CD4-positive, alpha-beta T cell (primary cell): ENCODE measurements around the gene SCRT2. TPM values are rescaled to one million over a fixed set of nuclear protein-coding genes. Genes with fewer than 3 reads are reported as not detected.

Experiments
- ATAC-seq: fragments of 200-7000 bp; cut with Tn5 transposase; one replicate; pipeline ENCODE4 v1.10.0; 2022; ENCODE audit warnings: mild to moderate bottlenecking; ENCODE audit not compliant: poor library complexity
- CTCF ChIA-PET: fragments of 350-600 bp; sonication (Branson Sonifier 250); formaldehyde crosslinking; loops from one replicate; lab custom pipeline; 2021; ENCODE audit warnings: antibody characterized with exemption, inconsistent platforms; lab: Charles Lee
- POLR2A ChIA-PET: fragments of 350-600 bp; sonication (Branson Sonifier 250); formaldehyde crosslinking; loops from one replicate; lab custom pipeline; 2021; ENCODE audit warnings: antibody characterized with exemption, inconsistent platforms; lab: Charles Lee
- DNase-seq, 14 experiments: peaks; one replicate each; pipeline ENCODE4 v3.0.0-alpha.2; 2013 to 2020; ENCODE audit warnings: mixed read lengths in 2 of 14
- H3K27ac ChIP-seq, 2 donors: one replicate each; pipeline versions ENCODE4 v1.5.1 to v1.7.0; 2013; ENCODE audit warnings: low read length in 2 of 2, low read depth in 1 of 2, mild to moderate bottlenecking in 1 of 2
- H3K27me3 ChIP-seq, 2 experiments: 1 replicate in 1 of 2; 2 replicates in 1 of 2; pipeline versions ENCODE4 v1.6.1 to v1.7.0; 2013; ENCODE audit warnings: low read length in 2 of 2, control low read depth in 1 of 2, mild to moderate bottlenecking in 1 of 2, moderate library complexity in 1 of 2; ENCODE audit not compliant: insufficient read depth in 2 of 2, control insufficient read depth in 1 of 2
- H3K36me3 ChIP-seq: one replicate; pipeline ENCODE4 v1.6.1; 2013; ENCODE audit warnings: low read length, control low read depth; ENCODE audit not compliant: insufficient read depth
- H3K4me1 ChIP-seq: one replicate; pipeline ENCODE4 v1.6.1; 2013; ENCODE audit warnings: low read length, control low read depth; ENCODE audit not compliant: insufficient read depth
- H3K4me3 ChIP-seq: one replicate; pipeline ENCODE4 v1.5.1; 2013; ENCODE audit warnings: mild to moderate bottlenecking, low read length, moderate library complexity
- H3K9me3 ChIP-seq, 2 experiments: 1 replicate in 1 of 2; 2 replicates in 1 of 2; pipeline versions ENCODE4 v1.6.1 to v1.7.0; 2013; ENCODE audit warnings: low read length in 2 of 2, mild to moderate bottlenecking in 2 of 2, control low read depth in 1 of 2, moderate library complexity in 1 of 2; ENCODE audit not compliant: control insufficient read depth in 1 of 2, insufficient read depth in 1 of 2
- H3K27ac Mint-ChIP-seq: one replicate; pipeline ENCODE4 v1.8.0; 2020; ENCODE audit warnings: mixed read lengths
- H3K27me3 Mint-ChIP-seq: one replicate; pipeline ENCODE4 v1.8.0; 2021; ENCODE audit warnings: mixed read lengths
- H3K36me3 Mint-ChIP-seq: one replicate; pipeline ENCODE4 v1.8.0; 2021; ENCODE audit warnings: low read depth, mixed read lengths
- H3K4me1 Mint-ChIP-seq: one replicate; pipeline ENCODE4 v1.8.0; 2021; ENCODE audit warnings: low read depth, mixed read lengths
- H3K4me3 Mint-ChIP-seq: one replicate; pipeline ENCODE4 v1.8.0; 2020; ENCODE audit warnings: mild to moderate bottlenecking, mixed read lengths
- H3K9me3 Mint-ChIP-seq: one replicate; pipeline ENCODE4 v1.8.0; 2020; ENCODE audit warnings: mixed read lengths
- CTCF ChIP-seq: fragments of 200-600 bp; IDR thresholded peaks from one replicate; pipeline ENCODE4 v1.8.0; 2022; ENCODE audit warnings: antibody characterized with exemption, mild to moderate bottlenecking
- intact Hi-C, 2 experiments: fragments of 100-400 bp; cut with DNase I in 1 of 2; cut with micrococcal nuclease in 1 of 2; formaldehyde crosslinking; loops; one replicate each; pipeline versions ENCODE4 v1.15.1 to v1.9.0; 2023 to 2025; cut with DNase I, micrococcal nuclease
- total RNA-seq, 174 experiments: library from RNA in 2 of 174; stranded (reverse) in 2 of 174; gene quantifications; one replicate each; pipeline ENCODE4 v1.2.3 and lab custom pipeline; 2021 to 2026

The SCRT2 gene
- total RNA-seq, 2 experiments from 2014 or later, result not detected

- POLR2A ChIA-PET, result no interaction called here
- DNase-seq, result no peak
- CTCF ChIA-PET, result no interaction called here
- H3K9me3 ChIP-seq, result peaks cover 0 to 3% of the 10 kb centered on the region in 2 experiments
- no peak overlapping the region for H3K27ac ChIP-seq
- H3K36me3 Mint-ChIP-seq, result peaks cover 12% of the 10 kb centered on the region
- peaks cover 13% of the 10 kb centered on the region for H3K36me3 ChIP-seq
- intact Hi-C loops, result loop anchor here (5.0 kb wide), 2 partner anchors 100 to 290 kb away; no protein-coding TSS in a partner anchor
- H3K27me3 Mint-ChIP-seq, result peaks cover 14% of the 10 kb centered on the region
- no peak for ATAC-seq
- no peak overlapping the region for H3K4me3 ChIP-seq
- no peak for TF ChIP-seq CTCF
- no peaks in the 10 kb centered on the region for H3K9me3 Mint-ChIP-seq
- H3K27ac Mint-ChIP-seq, result no peak overlapping the region
- H3K4me1 Mint-ChIP-seq, result peaks cover 31% of the 10 kb centered on the region
- H3K27me3 ChIP-seq, result peaks cover 12% of the 10 kb centered on the region in 2 experiments
- H3K4me1 ChIP-seq, result peaks cover 26% of the 10 kb centered on the region
- no peak overlapping the region for H3K4me3 Mint-ChIP-seq
Observed at GRCh38 chr20:647479-648019, 28.1 kb downstream of the SCRT2 start.

GRCh38 chr20:646868-647233 is 28.8 kb downstream of the SCRT2 start:
- H3K27me3 Mint-ChIP-seq, result peaks cover 14% of the 10 kb centered on the region
- peaks cover 12% of the 10 kb centered on the region for H3K36me3 Mint-ChIP-seq
- H3K9me3 Mint-ChIP-seq, result no peaks in the 10 kb centered on the region
- no peak overlapping the region for H3K27ac Mint-ChIP-seq
- peaks cover 12 to 14% of the 10 kb centered on the region in 2 experiments for H3K27me3 ChIP-seq
- peaks cover 21% of the 10 kb centered on the region for H3K4me1 ChIP-seq
- ChIA-PET CTCF (interaction anchor here (1.3 kb wide), 1 partner anchor 21 kb away, joined by 6 read pairs; no protein-coding TSS in a partner anchor), POLR2A (no interaction called here)
- no peak overlapping the region for H3K4me3 Mint-ChIP-seq
- intact Hi-C loops, result loop anchor here (5.0 kb wide), 2 partner anchors 100 to 290 kb away; no protein-coding TSS in a partner anchor
- ATAC-seq (no peak), DNase-seq (no peak)
- H3K4me3 ChIP-seq, result no peak overlapping the region
- H3K27ac ChIP-seq, result no peak overlapping the region
- H3K4me1 Mint-ChIP-seq, result peaks cover 24% of the 10 kb centered on the region
- H3K36me3 ChIP-seq, result peaks cover 13% of the 10 kb centered on the region
- peaks cover 0 to 3% of the 10 kb centered on the region in 2 experiments for H3K9me3 ChIP-seq
- no peak for TF ChIP-seq CTCF

GRCh38 chr20:646107-646867 is 29.3 kb downstream of the SCRT2 start:
- H3K27ac ChIP-seq, result no peak overlapping the region
- peaks cover 13% of the 10 kb centered on the region for H3K36me3 ChIP-seq
- H3K4me3 Mint-ChIP-seq, result no peak overlapping the region
- no peaks in the 10 kb centered on the region for H3K9me3 Mint-ChIP-seq
- no peak for TF ChIP-seq CTCF
- peaks cover 17% of the 10 kb centered on the region for H3K4me1 ChIP-seq
- H3K4me3 ChIP-seq, result no peak overlapping the region
- H3K4me1 Mint-ChIP-seq, result peaks cover 24% of the 10 kb centered on the region
- peaks cover 16% of the 10 kb centered on the region for H3K27me3 Mint-ChIP-seq
- H3K9me3 ChIP-seq, result peaks cover 0 to 3% of the 10 kb centered on the region in 2 experiments
- peaks cover 12 to 14% of the 10 kb centered on the region in 2 experiments for H3K27me3 ChIP-seq
- ChIA-PET POLR2A (no interaction called here), CTCF (interaction anchor here (0.6 to 1.3 kb wide), 7 partner anchors 9 to 292 kb away, joined by 3 to 10 read pairs (median 4); no protein-coding TSS in a partner anchor)
- no peak for DNase-seq
- H3K27ac Mint-ChIP-seq, result no peak overlapping the region
- ATAC-seq, result no peak
- intact Hi-C loops, result loop anchor here (5.0 kb wide), 2 partner anchors 99 to 289 kb away; no protein-coding TSS in a partner anchor
- peaks cover 12% of the 10 kb centered on the region for H3K36me3 Mint-ChIP-seq
